ENCODE results near the gene ATXN10.

ATXN10 gene

DNA sequence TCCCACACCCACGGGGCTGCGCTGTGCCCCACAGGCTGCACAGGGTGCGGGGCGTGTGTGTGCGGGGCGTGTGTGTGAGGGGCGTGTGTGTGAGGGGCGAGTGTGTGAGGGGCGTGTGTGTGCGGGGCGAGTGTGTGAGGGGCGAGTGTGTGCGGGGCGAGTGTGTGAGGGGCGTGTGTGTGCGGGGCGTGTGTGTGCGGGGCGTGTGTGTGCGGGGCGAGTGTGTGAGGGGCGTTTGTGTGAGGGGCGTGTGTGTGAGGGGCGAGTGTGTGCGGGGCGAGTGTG, 218.7 kb downstream of the ATXN10 start:
- no peak for DNase-seq (ENCODE audit: low read depth in 2 of 2)

DNA sequence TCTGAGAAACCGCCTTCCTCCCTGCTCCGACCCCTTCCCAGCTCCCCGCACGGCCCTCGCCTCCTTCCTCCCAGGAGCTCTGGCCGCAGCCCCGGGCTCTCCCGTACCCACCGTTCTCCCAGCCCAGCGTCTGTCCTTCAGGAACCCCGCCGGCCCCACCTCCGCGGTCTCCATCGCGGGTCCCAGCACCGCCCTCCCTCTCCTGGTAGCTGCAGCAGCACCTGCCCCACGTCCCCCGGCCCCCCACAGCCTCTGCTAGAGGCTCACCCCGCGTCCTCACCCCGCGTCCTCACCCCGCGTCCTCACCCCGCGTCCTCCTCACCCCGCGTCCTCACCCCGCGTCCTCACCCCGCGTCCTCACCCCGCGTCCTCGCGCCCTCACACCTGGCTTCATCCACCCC, 219.4 kb downstream of the ATXN10 start:
- DNase-seq (ENCODE audit: low read depth in 2 of 2), result no peak

DNA sequence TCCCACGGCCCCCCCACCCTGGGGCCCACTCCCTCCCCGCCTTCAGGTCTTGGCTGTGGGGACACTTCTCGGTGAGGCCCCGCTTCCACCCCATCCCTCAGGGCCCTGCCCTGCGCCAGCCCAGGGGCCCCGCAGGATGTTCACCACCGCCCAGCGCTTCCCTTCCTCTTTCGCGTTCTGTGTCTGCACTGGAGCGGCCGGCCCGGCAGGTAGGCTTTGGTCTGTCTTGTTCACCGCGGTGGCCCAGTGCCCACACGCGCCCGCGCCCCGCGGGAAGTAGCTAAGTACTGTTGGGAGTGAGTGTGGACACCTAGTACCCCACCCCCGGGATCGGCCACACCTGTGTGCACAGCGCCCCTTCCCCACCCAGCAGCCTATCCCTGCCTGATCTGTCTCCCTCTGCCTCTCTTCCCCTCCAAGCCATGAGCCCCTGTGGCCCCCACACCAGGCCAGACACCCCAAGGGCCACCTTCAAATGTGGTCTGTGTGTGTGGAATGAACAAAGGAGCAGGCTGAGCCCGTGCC, 219.9 kb downstream of the ATXN10 start:
- DNase-seq (ENCODE audit: low read depth in 2 of 2), result no peak

DNA sequence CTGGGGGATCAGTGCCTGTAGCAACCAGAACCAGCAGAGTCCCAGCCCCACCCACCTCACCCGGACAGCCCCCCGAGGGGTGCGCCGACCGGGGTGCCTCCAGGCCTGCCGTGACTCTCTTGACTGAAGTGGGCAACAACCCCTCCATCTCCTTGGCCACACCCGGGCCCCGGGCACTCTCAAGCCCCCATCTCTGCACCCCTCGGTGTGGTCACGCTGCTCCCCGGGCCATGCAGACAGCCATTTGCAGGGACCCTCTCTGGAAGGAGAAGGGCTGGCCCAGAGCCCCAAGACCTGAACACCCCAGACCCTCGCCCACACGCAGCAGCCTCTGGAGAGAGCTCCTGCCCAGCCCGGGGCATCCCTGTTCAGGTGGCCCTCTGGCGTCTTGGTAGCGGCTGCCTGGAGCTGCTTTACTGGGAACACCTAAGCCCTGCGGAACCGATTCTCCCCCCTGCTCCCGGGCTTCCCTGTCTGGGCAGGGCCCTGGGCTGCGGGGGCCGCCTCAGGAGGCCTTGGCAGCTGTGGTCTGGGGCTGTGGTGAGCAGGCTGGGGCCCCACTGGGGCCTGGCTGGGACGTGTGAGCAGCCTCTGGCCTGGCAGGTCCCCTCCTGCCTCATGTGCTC, 220.5 kb downstream of the ATXN10 start:
- DNase-seq (ENCODE audit: low read depth in 2 of 2), result no peak

DNA sequence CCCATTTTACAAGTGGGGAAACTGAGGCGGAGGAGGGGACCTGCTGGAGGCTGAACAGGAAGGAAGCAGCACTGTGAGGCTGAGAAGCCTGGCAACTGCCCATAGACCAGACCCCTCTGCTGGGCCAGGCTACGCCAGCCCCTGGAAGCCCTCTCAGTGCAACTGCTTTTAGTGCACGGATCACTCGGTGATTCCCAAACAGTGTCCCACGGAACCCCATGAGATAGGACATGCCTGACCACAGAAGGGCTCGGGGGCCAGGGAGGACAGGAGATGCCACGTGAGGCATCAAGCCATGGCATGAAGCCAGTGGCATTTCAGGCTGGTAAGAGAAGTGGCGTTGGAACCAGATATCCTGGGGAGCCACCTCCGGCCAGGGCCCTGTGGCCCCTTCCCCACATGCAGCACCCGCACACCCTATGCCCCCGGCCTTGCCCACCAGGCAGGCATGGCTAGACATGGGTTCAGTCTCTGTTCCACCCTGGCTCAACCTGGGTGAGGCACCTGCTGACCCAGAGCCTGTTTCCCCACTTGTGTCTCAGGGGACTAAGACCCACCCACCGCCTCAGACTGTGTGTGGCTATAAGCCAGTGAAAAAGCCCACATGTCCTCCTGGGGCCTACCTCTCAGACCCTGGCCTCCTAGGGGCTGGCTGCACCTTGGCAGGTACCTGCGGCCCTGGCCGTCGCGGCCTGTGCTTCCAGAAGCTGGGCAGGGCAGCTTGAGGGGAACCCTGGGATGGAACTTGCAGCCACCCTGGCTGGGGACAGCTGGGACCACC, 221.2 kb downstream of the ATXN10 start:
- DNase-seq (ENCODE audit: low read depth in 2 of 2), result no peak

DNA sequence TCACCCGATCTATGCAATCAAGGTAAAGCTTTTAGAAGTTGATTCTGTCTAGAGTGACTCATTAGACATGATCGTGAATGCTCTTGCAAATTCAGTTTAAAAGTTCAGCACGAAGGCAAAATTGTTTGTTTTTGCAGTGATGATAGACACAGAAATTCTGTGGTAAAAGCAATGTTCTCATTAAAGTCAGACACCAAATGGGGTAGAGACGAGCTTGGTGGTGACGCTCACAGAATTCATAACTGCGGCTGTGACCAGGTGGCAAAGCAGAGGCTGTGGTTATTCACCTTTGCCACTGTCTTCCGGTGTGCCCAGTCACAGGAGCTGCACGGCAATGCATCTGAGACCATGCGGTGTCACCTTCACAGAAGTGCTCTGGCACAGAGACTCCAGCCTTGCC, 221.9 kb downstream of the ATXN10 start:
- DNase-seq (ENCODE audit: low read depth in 2 of 2), result no peak

Data from stimulated activated CD8-positive, alpha-beta memory T cell treated with anti-CD3 and anti-CD28 coated beads, Interleukin-15, amount 100 ng/mL, for 48 hours (primary cell).